GM21381 (cell line): ENCODE data around the gene SUPV3L1.

Source experiments
- ATAC-seq: cut with Tn5 transposase; IDR thresholded peaks from one replicate; pipeline ENCODE4 v1.9.1; 2021; ENCODE audit warnings: mild to moderate bottlenecking, moderate library complexity; ENCODE audit not compliant: unreplicated experiment

SUPV3L1 gene

GRCh38 chr10:69254877-69255276, 74.8 kb downstream of the SUPV3L1 start:
- no peak for ATAC-seq
